Measurements from ENCODE around the gene COL5A1.

Gene COL5A1

GRCh38 chr9:134796882-134797281, 155.3 kb downstream of the COL5A1 start:
- ATAC-seq: no peak

GRCh38 chr9:134800791-134801339, 159.3 kb downstream of the COL5A1 start:
- ATAC-seq: no peak

More at GRCh38 chr9:134796882-134797281, 155.3 kb downstream of the COL5A1 start:
- TF ChIP-seq ZC3H10 (CRISPR knock-in tag; IDR thresholded peaks at IDR 0.05): no peak

GRCh38 chr9:134802216-134802795, 160.7 kb downstream of the COL5A1 start:
- ATAC-seq: no peak
- TF ChIP-seq TOX (CRISPR knock-in tag; IDR thresholded peaks at IDR 0.05; ENCODE audit: borderline replicate concordance) (no peak), CSRNP3 (CRISPR knock-in tag; IDR thresholded peaks at IDR 0.05) (no peak), ARNTL (CRISPR knock-in tag; IDR thresholded peaks at IDR 0.05; ENCODE audit: borderline replicate concordance, low read depth) (no peak), TSHZ2 (CRISPR knock-in tag; IDR thresholded peaks at IDR 0.05) (no peak), CSDC2 (CRISPR knock-in tag; IDR thresholded peaks at IDR 0.05) (no peak), SNAI2 (CRISPR knock-in tag; IDR thresholded peaks at IDR 0.05) (no peak), PATZ1 (CRISPR knock-in tag; IDR thresholded peaks at IDR 0.05; ENCODE audit: borderline replicate concordance) (no peak), ESRRG (CRISPR knock-in tag; IDR thresholded peaks at IDR 0.05) (no peak), ZFP30 (CRISPR knock-in tag; IDR thresholded peaks at IDR 0.05) (no peak), POU6F1 (CRISPR knock-in tag; IDR thresholded peaks at IDR 0.05; ENCODE audit: borderline replicate concordance, low read depth) (no peak), ZC3H10 (CRISPR knock-in tag; IDR thresholded peaks at IDR 0.05) (no peak), ZNF565 (CRISPR knock-in tag; conservative IDR thresholded peaks at IDR 0.05; ENCODE audit: low read depth) (no peak), RARB (CRISPR knock-in tag; IDR thresholded peaks at IDR 0.05) (no peak), PPARA (CRISPR knock-in tag; IDR thresholded peaks at IDR 0.05; ENCODE audit: borderline replicate concordance) (no peak)

More at GRCh38 chr9:134800791-134801339, 159.3 kb downstream of the COL5A1 start:
- TF ChIP-seq CSRNP3 (CRISPR knock-in tag; IDR thresholded peaks at IDR 0.05) (no peak), ISL1 (CRISPR knock-in tag; IDR thresholded peaks at IDR 0.05) (no peak), POU6F1 (CRISPR knock-in tag; IDR thresholded peaks at IDR 0.05; ENCODE audit: borderline replicate concordance, low read depth) (no peak), ZNF565 (CRISPR knock-in tag; conservative IDR thresholded peaks at IDR 0.05; ENCODE audit: low read depth) (no peak), ZNF70 (CRISPR knock-in tag; IDR thresholded peaks at IDR 0.05) (no peak), ARNTL (CRISPR knock-in tag; IDR thresholded peaks at IDR 0.05; ENCODE audit: borderline replicate concordance, low read depth) (no peak), PPARA (CRISPR knock-in tag; IDR thresholded peaks at IDR 0.05; ENCODE audit: borderline replicate concordance) (no peak), TOX (CRISPR knock-in tag; IDR thresholded peaks at IDR 0.05; ENCODE audit: borderline replicate concordance) (no peak), CSDC2 (CRISPR knock-in tag; IDR thresholded peaks at IDR 0.05) (no peak)

All from SK-N-SH treated with all-trans-retinoic acid at 6 μM for 48 hours (cell line).